Glomerular visceral epithelial cell (primary cell): ENCODE data around the gene HLA-DQA2.
"Not testable (repeated sequence)": the region's sequence is repeated elsewhere in the genome, so short reads cannot be mapped to it uniquely, and the experiment has no call there.

Experiments used
- DNase-seq: peaks from one replicate; pipeline ENCODE4 v3.0.0-alpha.2; 2016; ENCODE audit errors: extremely low spot score

Gene HLA-DQA2

DNA sequence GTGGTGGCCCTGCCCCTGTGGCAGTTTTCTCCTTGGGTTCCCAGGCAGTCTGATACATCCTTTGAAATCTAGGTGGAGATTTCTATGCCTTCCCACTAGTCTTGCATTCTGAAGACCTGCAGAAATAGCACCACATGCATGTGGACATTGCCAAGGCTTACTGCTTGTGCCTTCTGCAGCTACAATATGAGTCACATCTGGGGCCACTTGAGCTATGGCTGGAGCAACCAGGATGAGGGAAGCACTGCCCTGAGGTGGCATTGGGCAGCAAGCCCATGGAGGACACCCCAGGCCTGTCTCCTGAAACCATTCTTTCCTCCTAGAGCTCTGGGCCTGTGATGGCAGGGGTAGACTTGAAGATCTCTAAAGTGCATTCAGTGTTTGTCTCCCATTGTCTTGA lies 37.8 kb downstream of the HLA-DQA2 start:
- DNase-seq: no peak

DNA sequence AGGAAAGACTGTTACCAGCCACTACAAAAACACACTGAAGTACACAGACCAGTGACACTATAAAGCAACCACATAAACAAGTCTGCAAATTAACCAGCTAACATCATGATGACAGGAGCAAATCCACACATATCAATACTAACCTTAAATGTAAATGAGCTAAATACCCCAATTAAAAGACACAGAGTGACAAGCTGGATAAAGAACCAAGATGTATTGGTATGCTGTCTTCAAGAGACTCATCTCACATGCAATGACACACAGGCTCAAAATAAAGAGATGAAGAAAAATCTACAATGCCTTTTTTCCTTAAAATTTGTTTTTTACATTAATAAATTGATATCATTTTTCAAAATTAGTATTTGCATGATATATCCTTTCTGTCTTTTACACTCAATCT lies 41.7 kb downstream of the HLA-DQA2 start:
- not testable (repeated sequence) for DNase-seq

DNA sequence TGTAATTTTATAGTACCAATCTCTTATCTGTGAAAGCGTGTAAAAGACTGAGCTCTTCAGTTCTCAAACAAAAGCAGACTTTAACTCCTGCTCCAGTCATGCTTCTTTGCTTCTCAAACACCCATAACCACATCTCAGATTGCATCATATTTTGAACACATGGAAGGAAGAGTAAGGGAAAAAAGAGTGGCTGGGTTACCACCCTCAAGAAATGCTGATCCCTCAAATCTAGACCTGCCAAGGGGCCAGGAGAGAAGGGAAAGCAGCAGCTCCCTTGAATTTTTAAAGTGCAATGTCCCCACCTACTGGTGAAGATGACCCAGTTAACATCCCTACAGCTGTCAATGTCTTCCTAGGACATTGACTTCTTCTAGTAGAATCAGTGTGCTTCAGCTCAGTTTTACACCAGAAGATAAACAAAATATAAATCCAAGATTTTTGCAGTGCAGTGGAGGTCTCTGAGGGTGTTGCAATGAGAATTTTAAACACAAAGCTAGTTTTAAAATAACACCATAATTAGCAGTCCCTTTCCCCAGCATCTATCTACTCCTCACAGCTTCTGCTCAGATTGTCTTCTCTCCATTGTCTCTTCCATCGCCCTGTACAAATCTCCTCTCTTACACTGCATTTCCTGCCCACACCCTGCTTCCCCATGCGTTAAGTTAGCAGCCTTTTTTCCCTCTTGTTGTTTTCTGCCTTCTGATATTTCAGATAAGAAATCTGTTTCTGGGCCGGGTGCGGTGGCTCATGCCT lies 44.8 kb downstream of the HLA-DQA2 start:
- peak; percentile 58 for DNase-seq

DNA sequence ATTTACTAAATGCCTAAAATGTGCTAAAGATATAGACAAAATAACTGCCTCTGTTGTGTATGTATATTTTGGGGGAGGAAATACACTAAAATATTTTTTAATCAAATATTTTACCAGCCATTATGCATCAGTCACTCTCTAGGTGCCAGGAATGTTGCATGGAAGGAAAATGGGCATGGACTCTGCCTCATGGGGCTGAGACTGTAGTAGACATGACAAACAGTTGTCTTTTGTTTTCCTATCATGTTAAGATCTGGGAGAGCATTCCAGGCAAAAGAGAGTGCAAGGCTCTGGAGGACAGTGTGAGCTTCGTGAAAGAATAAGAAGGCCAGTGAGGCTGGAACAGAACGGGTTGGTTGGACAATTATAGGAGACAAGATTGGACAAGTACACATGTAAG lies 49.1 kb downstream of the HLA-DQA2 start:
- no peak for DNase-seq

DNA sequence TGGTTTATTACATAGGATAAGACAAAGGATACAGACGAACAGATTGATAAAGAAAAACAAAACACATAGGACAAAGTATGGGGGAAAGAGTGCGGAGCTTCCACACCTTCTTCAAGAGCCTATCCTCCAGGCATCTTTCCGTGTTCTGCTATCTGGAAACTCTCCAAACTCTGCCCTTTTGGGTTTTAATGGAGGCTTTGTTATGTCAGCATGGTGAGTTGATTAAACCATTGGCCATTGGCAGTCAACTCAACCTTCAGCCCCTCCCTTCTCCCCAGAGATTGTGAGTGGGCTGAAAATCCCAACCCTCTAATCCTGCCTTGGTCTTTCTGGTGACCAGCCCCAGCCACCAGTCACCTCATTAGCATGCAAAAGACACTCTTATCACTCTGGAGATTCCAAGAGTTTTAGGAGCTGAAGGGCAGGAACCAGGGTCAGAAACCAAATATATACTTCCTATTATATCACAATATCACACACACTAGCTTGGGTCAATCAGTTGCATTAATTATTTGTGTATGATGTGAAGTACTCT lies 51.8 kb downstream of the HLA-DQA2 start:
- DNase-seq: no peak

DNA sequence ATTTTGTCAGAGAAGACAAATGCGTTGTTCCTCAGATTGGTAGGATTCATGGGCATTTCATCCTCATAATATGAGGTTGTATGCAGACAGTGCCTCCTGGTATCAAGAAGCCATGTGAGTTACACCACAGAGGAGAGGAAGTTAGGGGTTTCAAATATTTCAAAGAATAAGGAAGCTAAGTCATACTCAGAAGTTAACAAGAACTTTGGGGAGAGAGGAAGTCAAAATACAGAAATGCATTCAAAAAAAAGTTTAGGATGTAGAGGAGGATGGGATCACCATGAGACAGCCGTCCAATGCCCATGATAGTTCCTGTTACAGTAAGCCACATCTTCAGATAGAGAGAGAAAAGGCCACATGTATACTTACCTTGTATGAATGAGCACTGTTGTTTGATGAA lies 53.3 kb downstream of the HLA-DQA2 start:
- no peak for DNase-seq
